ENCODE results near the gene ZNF580. TPM values are rescaled to one million over a fixed set of nuclear protein-coding genes. Genes with fewer than 3 reads are reported as not detected.

The ZNF580 gene
- total and polyA plus RNA-seq, 9 of the 15 experiments (the other 6 are each of a cell fraction or from before 2014, with no cell fraction given), result 2.3 to 47.4 (median 6.0) TPM

- TF ChIP-seq, protein P1, sequence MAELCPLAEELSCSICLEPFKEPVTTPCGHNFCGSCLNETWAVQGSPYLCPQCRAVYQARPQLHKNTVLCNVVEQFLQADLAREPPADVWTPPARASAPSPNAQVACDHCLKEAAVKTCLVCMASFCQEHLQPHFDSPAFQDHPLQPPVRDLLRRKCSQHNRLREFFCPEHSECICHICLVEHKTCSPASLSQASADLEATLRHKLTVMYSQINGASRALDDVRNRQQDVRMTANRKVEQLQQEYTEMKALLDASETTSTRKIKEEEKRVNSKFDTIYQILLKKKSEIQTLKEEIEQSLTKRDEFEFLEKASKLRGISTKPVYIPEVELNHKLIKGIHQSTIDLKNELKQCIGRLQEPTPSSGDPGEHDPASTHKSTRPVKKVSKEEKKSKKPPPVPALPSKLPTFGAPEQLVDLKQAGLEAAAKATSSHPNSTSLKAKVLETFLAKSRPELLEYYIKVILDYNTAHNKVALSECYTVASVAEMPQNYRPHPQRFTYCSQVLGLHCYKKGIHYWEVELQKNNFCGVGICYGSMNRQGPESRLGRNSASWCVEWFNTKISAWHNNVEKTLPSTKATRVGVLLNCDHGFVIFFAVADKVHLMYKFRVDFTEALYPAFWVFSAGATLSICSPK (IDR thresholded peaks at IDR 0.05; ENCODE audit: borderline replicate concordance), result no peak
- TF ChIP-seq HDAC3 (IDR thresholded peaks at IDR 0.05; ENCODE audit: borderline replicate concordance, partially characterized antibody), result no peak
- no peak for TF ChIP-seq FOSL1 (tag; conservative IDR thresholded peaks at IDR 0.05)
- TF ChIP-seq HMG20A (CRISPR knock-in tag; conservative IDR thresholded peaks at IDR 0.05), result no peak
- 0 out of 2 replicates have a peak, but pooled peaks have one; percentile 6 for TF ChIP-seq ZNF121 (CRISPR knock-in tag; conservative IDR thresholded peaks at IDR 0.05)
- no peak for TF ChIP-seq ELF4 (CRISPR knock-in tag; IDR thresholded peaks at IDR 0.05)
- TF ChIP-seq RUNX1 (IDR thresholded peaks at IDR 0.05; ENCODE audit: low read depth), result no peak
- peak in 1 of 2 experiments; percentile 46; a peak in 1 of 4 replicates for TF ChIP-seq HDAC1 (IDR thresholded peaks at IDR 0.05)
- TF ChIP-seq, protein P2, sequence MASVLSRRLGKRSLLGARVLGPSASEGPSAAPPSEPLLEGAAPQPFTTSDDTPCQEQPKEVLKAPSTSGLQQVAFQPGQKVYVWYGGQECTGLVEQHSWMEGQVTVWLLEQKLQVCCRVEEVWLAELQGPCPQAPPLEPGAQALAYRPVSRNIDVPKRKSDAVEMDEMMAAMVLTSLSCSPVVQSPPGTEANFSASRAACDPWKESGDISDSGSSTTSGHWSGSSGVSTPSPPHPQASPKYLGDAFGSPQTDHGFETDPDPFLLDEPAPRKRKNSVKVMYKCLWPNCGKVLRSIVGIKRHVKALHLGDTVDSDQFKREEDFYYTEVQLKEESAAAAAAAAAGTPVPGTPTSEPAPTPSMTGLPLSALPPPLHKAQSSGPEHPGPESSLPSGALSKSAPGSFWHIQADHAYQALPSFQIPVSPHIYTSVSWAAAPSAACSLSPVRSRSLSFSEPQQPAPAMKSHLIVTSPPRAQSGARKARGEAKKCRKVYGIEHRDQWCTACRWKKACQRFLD (CRISPR knock-in tag; IDR thresholded peaks at IDR 0.05), result no peak
- TF ChIP-seq, protein P3, sequence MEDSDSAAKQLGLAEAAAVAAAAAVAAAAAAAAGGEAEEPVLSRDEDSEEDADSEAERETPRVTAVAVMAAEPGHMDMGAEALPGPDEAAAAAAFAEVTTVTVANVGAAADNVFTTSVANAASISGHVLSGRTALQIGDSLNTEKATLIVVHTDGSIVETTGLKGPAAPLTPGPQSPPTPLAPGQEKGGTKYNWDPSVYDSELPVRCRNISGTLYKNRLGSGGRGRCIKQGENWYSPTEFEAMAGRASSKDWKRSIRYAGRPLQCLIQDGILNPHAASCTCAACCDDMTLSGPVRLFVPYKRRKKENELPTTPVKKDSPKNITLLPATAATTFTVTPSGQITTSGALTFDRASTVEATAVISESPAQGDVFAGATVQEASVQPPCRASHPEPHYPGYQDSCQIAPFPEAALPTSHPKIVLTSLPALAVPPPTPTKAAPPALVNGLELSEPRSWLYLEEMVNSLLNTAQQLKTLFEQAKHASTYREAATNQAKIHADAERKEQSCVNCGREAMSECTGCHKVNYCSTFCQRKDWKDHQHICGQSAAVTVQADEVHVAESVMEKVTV (CRISPR knock-in tag; IDR thresholded peaks at IDR 0.05), result peak; percentile 76
- no peak for TF ChIP-seq PREB (CRISPR knock-in tag; IDR thresholded peaks at IDR 0.05)
- TF ChIP-seq, protein P4, sequence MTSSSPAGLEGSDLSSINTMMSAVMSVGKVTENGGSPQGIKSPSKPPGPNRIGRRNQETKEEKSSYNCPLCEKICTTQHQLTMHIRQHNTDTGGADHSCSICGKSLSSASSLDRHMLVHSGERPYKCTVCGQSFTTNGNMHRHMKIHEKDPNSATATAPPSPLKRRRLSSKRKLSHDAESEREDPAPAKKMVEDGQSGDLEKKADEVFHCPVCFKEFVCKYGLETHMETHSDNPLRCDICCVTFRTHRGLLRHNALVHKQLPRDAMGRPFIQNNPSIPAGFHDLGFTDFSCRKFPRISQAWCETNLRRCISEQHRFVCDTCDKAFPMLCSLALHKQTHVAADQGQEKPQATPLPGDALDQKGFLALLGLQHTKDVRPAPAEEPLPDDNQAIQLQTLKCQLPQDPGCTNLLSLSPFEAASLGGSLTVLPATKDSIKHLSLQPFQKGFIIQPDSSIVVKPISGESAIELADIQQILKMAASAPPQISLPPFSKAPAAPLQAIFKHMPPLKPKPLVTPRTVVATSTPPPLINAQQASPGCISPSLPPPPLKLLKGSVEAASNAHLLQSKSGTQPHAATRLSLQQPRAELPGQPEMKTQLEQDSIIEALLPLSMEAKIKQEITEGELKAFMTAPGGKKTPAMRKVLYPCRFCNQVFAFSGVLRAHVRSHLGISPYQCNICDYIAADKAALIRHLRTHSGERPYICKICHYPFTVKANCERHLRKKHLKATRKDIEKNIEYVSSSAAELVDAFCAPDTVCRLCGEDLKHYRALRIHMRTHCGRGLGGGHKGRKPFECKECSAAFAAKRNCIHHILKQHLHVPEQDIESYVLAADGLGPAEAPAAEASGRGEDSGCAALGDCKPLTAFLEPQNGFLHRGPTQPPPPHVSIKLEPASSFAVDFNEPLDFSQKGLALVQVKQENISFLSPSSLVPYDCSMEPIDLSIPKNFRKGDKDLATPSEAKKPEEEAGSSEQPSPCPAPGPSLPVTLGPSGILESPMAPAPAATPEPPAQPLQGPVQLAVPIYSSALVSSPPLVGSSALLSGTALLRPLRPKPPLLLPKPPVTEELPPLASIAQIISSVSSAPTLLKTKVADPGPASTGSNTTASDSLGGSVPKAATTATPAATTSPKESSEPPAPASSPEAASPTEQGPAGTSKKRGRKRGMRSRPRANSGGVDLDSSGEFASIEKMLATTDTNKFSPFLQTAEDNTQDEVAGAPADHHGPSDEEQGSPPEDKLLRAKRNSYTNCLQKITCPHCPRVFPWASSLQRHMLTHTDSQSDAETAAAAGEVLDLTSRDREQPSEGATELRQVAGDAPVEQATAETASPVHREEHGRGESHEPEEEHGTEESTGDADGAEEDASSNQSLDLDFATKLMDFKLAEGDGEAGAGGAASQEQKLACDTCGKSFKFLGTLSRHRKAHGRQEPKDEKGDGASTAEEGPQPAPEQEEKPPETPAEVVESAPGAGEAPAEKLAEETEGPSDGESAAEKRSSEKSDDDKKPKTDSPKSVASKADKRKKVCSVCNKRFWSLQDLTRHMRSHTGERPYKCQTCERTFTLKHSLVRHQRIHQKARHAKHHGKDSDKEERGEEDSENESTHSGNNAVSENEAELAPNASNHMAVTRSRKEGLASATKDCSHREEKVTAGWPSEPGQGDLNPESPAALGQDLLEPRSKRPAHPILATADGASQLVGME (CRISPR knock-in tag; IDR thresholded peaks at IDR 0.05), result no peak
- no peak for TF ChIP-seq LCOR (CRISPR knock-in tag; IDR thresholded peaks at IDR 0.05)
- TF ChIP-seq NFE2L1 (tag; IDR thresholded peaks at IDR 0.05; ENCODE audit: borderline replicate concordance, low read depth), result no peak
These were observed 34.9 kb upstream of the ZNF580 start, which contains the start of gene ZNF865 (continued) for GRCh38 chr19:55605637-55606470.
